Liver (tissue), 9 donors: ENCODE data around the gene NEU4. TPM values are rescaled to one million over a fixed set of nuclear protein-coding genes. Genes with fewer than 3 reads are reported as not detected.

ENCODE experiments used
- DNase-seq: peaks from one replicate; pipeline ENCODE4 v3.0.0-alpha.2; 2017; ENCODE audit warnings: low spot score
- H3K27ac ChIP-seq, 2 donors: one replicate each; pipeline ENCODE4 v1.7.0; 2013; ENCODE audit warnings: inconsistent platforms in 2 of 2, low read length in 2 of 2, control low read depth in 1 of 2, low read depth in 1 of 2, mild to moderate bottlenecking in 1 of 2
- H3K27me3 ChIP-seq, 4 donors: one replicate each; pipeline versions ENCODE4 v1.6.1 to v1.7.0; 2013; ENCODE audit warnings: low read length in 3 of 4, inconsistent platforms in 1 of 4, mild to moderate bottlenecking in 1 of 4, moderate library complexity in 1 of 4; ENCODE audit not compliant: control insufficient read depth in 4 of 4, insufficient read depth in 4 of 4
- H3K36me3 ChIP-seq, 4 donors: one replicate each; pipeline versions ENCODE4 v1.6.1 to v1.7.0; 2013; ENCODE audit warnings: low read length in 3 of 4, mild to moderate bottlenecking in 3 of 4, low read depth in 1 of 4, moderate library complexity in 1 of 4; ENCODE audit not compliant: control insufficient read depth in 4 of 4, insufficient read depth in 3 of 4
- H3K4me1 ChIP-seq, 4 donors: one replicate each; pipeline versions ENCODE4 v1.6.1 to v1.7.0; 2013; ENCODE audit warnings: low read length in 3 of 4, mild to moderate bottlenecking in 3 of 4, moderate library complexity in 1 of 4; ENCODE audit not compliant: control insufficient read depth in 4 of 4, insufficient read depth in 4 of 4
- H3K4me3 ChIP-seq, 3 donors: one replicate each; pipeline versions ENCODE4 v1.6.1 to v1.7.0; 2013; ENCODE audit warnings: low read length in 3 of 3, control low read depth in 1 of 3, low read depth in 1 of 3, mild to moderate bottlenecking in 1 of 3
- H3K9ac ChIP-seq, 2 donors: one replicate each; pipeline ENCODE4 v1.7.0; 2013; ENCODE audit warnings: low read length in 2 of 2, mild to moderate bottlenecking in 2 of 2, moderate library complexity in 2 of 2, control low read depth in 1 of 2, low read depth in 1 of 2
- H3K9me3 ChIP-seq, 4 donors: one replicate each; pipeline versions ENCODE4 v1.6.1 to v1.7.0; 2013; ENCODE audit warnings: low read length in 3 of 4; ENCODE audit not compliant: control insufficient read depth in 4 of 4
- ATF3 ChIP-seq: IDR thresholded peaks from 2 replicates; pipeline ENCODE4 v1.6.1; 2016; ENCODE audit warnings: antibody characterized with exemption
- EGR1 ChIP-seq, 2 donors: IDR thresholded peaks; 2 replicates each; pipeline ENCODE4 v1.6.1; 2016 to 2018; ENCODE audit warnings: antibody characterized with exemption in 2 of 2, low read depth in 2 of 2
- FOXA1 ChIP-seq: IDR thresholded peaks from 2 replicates; pipeline ENCODE4 v1.6.1; 2016; ENCODE audit warnings: antibody characterized with exemption
- FOXA2 ChIP-seq: IDR thresholded peaks from 2 replicates; pipeline ENCODE4 v1.6.1; 2016; ENCODE audit warnings: antibody characterized with exemption
- GABPA ChIP-seq, 2 donors: IDR thresholded peaks in 1 of 2; conservative IDR thresholded peaks in 1 of 2; 2 replicates each; pipeline ENCODE4 v1.6.1; 2016; ENCODE audit warnings: antibody characterized with exemption in 2 of 2, mild to moderate bottlenecking in 1 of 2, moderate library complexity in 1 of 2
- HNF4A ChIP-seq, 2 donors: conservative IDR thresholded peaks; 2 replicates each; pipeline ENCODE4 v1.6.1; 2016; ENCODE audit warnings: antibody characterized with exemption in 2 of 2, mild to moderate bottlenecking in 2 of 2
- HNF4G ChIP-seq: IDR thresholded peaks from 2 replicates; pipeline ENCODE4 v1.6.1; 2016; ENCODE audit warnings: antibody characterized with exemption
- JUND ChIP-seq, 2 donors: IDR thresholded peaks; 2 replicates each; pipeline ENCODE4 v1.6.1; 2016; ENCODE audit warnings: antibody characterized with exemption in 2 of 2
- MAX ChIP-seq: IDR thresholded peaks from 2 replicates; pipeline ENCODE4 v1.6.1; 2016; ENCODE audit warnings: antibody characterized with exemption
- NR2F2 ChIP-seq: IDR thresholded peaks from 2 replicates; pipeline ENCODE4 v1.6.1; 2016; ENCODE audit warnings: antibody characterized with exemption
- RAD21 ChIP-seq, 2 donors: IDR thresholded peaks; 2 replicates each; pipeline ENCODE4 v1.6.1; 2016; ENCODE audit warnings: antibody characterized with exemption in 2 of 2, mild to moderate bottlenecking in 2 of 2
- RXRA ChIP-seq, 2 donors: IDR thresholded peaks; 2 replicates each; pipeline ENCODE4 v1.6.1; 2017 to 2018; ENCODE audit warnings: antibody characterized with exemption in 2 of 2, mild to moderate bottlenecking in 1 of 2
- SP1 ChIP-seq: IDR thresholded peaks from 2 replicates; pipeline ENCODE4 v1.6.1; 2018; ENCODE audit warnings: antibody characterized with exemption, mild to moderate bottlenecking
- TAF1 ChIP-seq: conservative IDR thresholded peaks from 2 replicates; pipeline ENCODE4 v1.6.1; 2016; ENCODE audit warnings: antibody characterized with exemption, mild to moderate bottlenecking
- YY1 ChIP-seq: IDR thresholded peaks from 2 replicates; pipeline ENCODE4 v1.6.1; 2016; ENCODE audit warnings: antibody characterized with exemption, mild to moderate bottlenecking
- ZBTB33 ChIP-seq: IDR thresholded peaks from 2 replicates; pipeline ENCODE4 v1.6.1; 2016; ENCODE audit warnings: antibody characterized with exemption
- WGBS: extraction: QIAGEN DNeasy Blood & Tissue Kit; methylation state at CpG from one replicate; pipeline ENCODE4 v1.1.7; 2013; 5-methylcytosine and 5-hydroxymethylcytosine counted together
- polyA plus RNA-seq, 2 donors: library from polyadenylated mRNA; stranded (reverse) in 1 of 2; unstranded in 1 of 2; fragments of 200-250 nt in 1 of 2; fragments of >200 nt in 1 of 2; fragmentation: Nextera tagmentation in 1 of 2; extraction: Ambion mirVana in 1 of 2; gene quantifications; one replicate each; pipeline versions ENCODE4 v1.2.1 to v1.2.3, GENCODE V29; 2013 to 2015
- total RNA-seq, 2 donors: library from RNA; depleted of rRNA; stranded (reverse); fragments of >200 nt; gene quantifications; one replicate each; pipeline ENCODE4 v1.2.3, GENCODE V29; 2014
- donor health status: healthy.
- donor health status: healthy.
- donor health status: healthy.
- donor health status: healthy.
- donor health status: healthy.

NEU4 gene
- total and polyA plus RNA-seq, 4 donors: 5.4 to 58.4 (median 35.1) TPM

- H3K4me1 ChIP-seq: peaks cover 13 to 43% (median 27%) of the 10 kb centered on the region in 4 donors
- DNase-seq: peak; percentile 31
- no peaks in the 10 kb centered on the region for H3K9me3 ChIP-seq
- no peaks in the 10 kb centered on the region for H3K27me3 ChIP-seq
- no peaks in the 10 kb centered on the region for H3K36me3 ChIP-seq
- TF ChIP-seq NR2F2 (peak; percentile 51), EGR1 (IDR thresholded peaks at IDR 0.05; ENCODE audit: low read depth in 2 of 2) (no peak), RXRA (IDR thresholded peaks at IDR 0.05) (peak in 1 of 2 donors; percentile 8), ATF3 (no peak), FOXA1 (no peak)
- WGBS: 59% methylated on average over 17 of the region's 17 CpGs
- H3K9ac ChIP-seq: peak overlapping the region; percentile 12 to 16
- peak overlapping the region; percentile 85 to 93 for H3K27ac ChIP-seq
- H3K4me3 ChIP-seq: peak overlapping the region in 1 of 3 donors; percentile 68
Measured at GRCh38 chr2:241808051-241808720, 807 bp upstream of the NEU4 start.

- Histone ChIP-seq H3K4me3 (peak overlapping the region; percentile 68 to 85 (median 74)), H3K9me3 (no peaks in the 10 kb centered on the region), H3K9ac (peak overlapping the region; percentile 88 to 92), H3K27me3 (no peaks in the 10 kb centered on the region), H3K4me1 (peaks cover 8 to 42% (median 24%) of the 10 kb centered on the region in 4 donors), H3K27ac (peak overlapping the region; percentile 85 to 93), H3K36me3 (peaks cover 0 to 2% (median 0%) of the 10 kb centered on the region in 4 donors)
- WGBS: 41% methylated on average over 29 of the region's 29 CpGs
- DNase-seq: peak; percentile 33
- TF ChIP-seq ATF3: no peak
- no peak for TF ChIP-seq ZBTB33
- TF ChIP-seq HNF4A (conservative IDR thresholded peaks at IDR 0.05): no peak
- no peak for TF ChIP-seq TAF1
- no peak for TF ChIP-seq MAX
- no peak for TF ChIP-seq SP1
- no peak for TF ChIP-seq FOXA1
- no peak for TF ChIP-seq JUND (IDR thresholded peaks at IDR 0.05)
- no peak for TF ChIP-seq RAD21 (IDR thresholded peaks at IDR 0.05)
- TF ChIP-seq HNF4G: no peak
- no peak for TF ChIP-seq FOXA2
- no peak for TF ChIP-seq EGR1 (IDR thresholded peaks at IDR 0.05; ENCODE audit: low read depth in 2 of 2)
- TF ChIP-seq RXRA (IDR thresholded peaks at IDR 0.05): no peak
- TF ChIP-seq GABPA (IDR thresholded peaks at IDR 0.05 in 1 of 2, conservative IDR thresholded peaks at IDR 0.05 in 1 of 2): no peak
- no peak for TF ChIP-seq NR2F2
- no peak for TF ChIP-seq YY1
Measured at GRCh38 chr2:241809383-241810306, 652 bp downstream of the NEU4 start.
